HCT116 (cell line): ENCODE results near the gene CAMK1D. TPM values are rescaled to one million over a fixed set of nuclear protein-coding genes. Genes with fewer than 3 reads are reported as not detected.

Source experiments
- ATAC-seq: fragments of 200-7000 bp; cut with Tn5 transposase; 2 replicates; pipeline ENCODE4 v1.9.1; 2020; ENCODE audit warnings: mild to moderate bottlenecking, moderate library complexity
- BruUV-seq: library from RNA; stranded (reverse); fragments of 400-500 nt; replicated peaks from 2 replicates; lab custom pipeline; 2021; lab: Mats Ljungman, UMichigan
- CTCF ChIA-PET: fragments of 300-600 bp; sonication (Branson Sonifier 250); formaldehyde crosslinking; loops from one replicate; lab custom pipeline; 2021; ENCODE audit warnings: antibody characterized with exemption; lab: Charles Lee
- POLR2A ChIA-PET: fragments of 300-600, 350-600 bp; sonication (Branson Sonifier 250); formaldehyde crosslinking; loops from one replicate; lab custom pipeline; 2021; ENCODE audit warnings: antibody characterized with exemption; lab: Charles Lee
- RAD21 ChIA-PET, 2 experiments: fragments of 300-600 bp; sonication (Branson Sonifier 250); formaldehyde crosslinking; loops; one replicate each; lab custom pipeline; 2023; ENCODE audit warnings: low total read pairs in 2 of 2; ENCODE audit not compliant: uncharacterized antibody in 2 of 2, unreplicated experiment in 2 of 2, low non-redundant PET in 1 of 2; lab: Charles Lee
- DNase-seq: peaks from one replicate; pipeline ENCODE4 v3.0.0-alpha.2; 2010; ENCODE audit warnings: low read depth, low spot score
- H2AFZ ChIP-seq: fragments of 200-600 bp; shearing (Covaris generic), sonication (generic); 2 replicates; pipeline ENCODE4 v1.6.1; 2017; ENCODE audit warnings: low read depth, mixed run types, mixed read lengths, antibody characterized with exemption, low read length; ENCODE audit not compliant: poor library complexity, severe bottlenecking
- H3K27ac ChIP-seq: 2 replicates; pipeline ENCODE4 v1.5.1; 2012; ENCODE audit warnings: low read depth, low read length
- H3K27me3 ChIP-seq: fragments of 200-600 bp; sonication (generic); 2 replicates; pipeline ENCODE4 v1.6.1; 2016; ENCODE audit warnings: mixed run types, low read length, mixed read lengths; ENCODE audit not compliant: insufficient read depth
- H3K36me3 ChIP-seq, 2 experiments: fragments of 200-500 bp in 1 of 2; fragments of 200-600 bp in 1 of 2; sonication (Bioruptor generic) in 1 of 2; sonication (generic) in 1 of 2; 2 replicates each; pipeline versions ENCODE4 v1.5.1 to v1.6.1; 2014 to 2016; ENCODE audit warnings: low read length in 2 of 2, inconsistent platforms in 1 of 2, mixed read lengths in 1 of 2, mixed run types in 1 of 2; ENCODE audit not compliant: insufficient read depth in 2 of 2, control insufficient read depth in 1 of 2
- H3K4me1 ChIP-seq, 2 experiments: fragments of 200-600 bp in 1 of 2; sonication (generic) in 1 of 2; 2 replicates each; pipeline versions ENCODE4 v1.5.1 to v1.6.1; 2012 to 2017; ENCODE audit warnings: low read length in 2 of 2, inconsistent platforms in 1 of 2, mild to moderate bottlenecking in 1 of 2, mixed read lengths in 1 of 2, mixed run types in 1 of 2, moderate library complexity in 1 of 2; ENCODE audit not compliant: insufficient read depth in 2 of 2, control insufficient read depth in 1 of 2
- H3K4me2 ChIP-seq: fragments of 200-600 bp; sonication (generic); 2 replicates; pipeline ENCODE4 v1.6.1; 2017; ENCODE audit warnings: mixed run types, low read length, mixed read lengths
- H3K4me3 ChIP-seq, 2 experiments: fragments of 200-600 bp in 1 of 2; sonication (generic) in 1 of 2; replicated peaks in 1 of 2; 2 replicates each; pipeline ENCODE4 v1.5.1; 2011 to 2016; ENCODE audit warnings: low read length in 2 of 2, control low read depth in 1 of 2, low read depth in 1 of 2, mild to moderate bottlenecking in 1 of 2, mixed read lengths in 1 of 2, mixed run types in 1 of 2
- H3K79me2 ChIP-seq: fragments of 200-600 bp; sonication (generic); 2 replicates; pipeline ENCODE4 v1.6.1; 2017; ENCODE audit warnings: mild to moderate bottlenecking, mixed run types, low read length, moderate library complexity, mixed read lengths; ENCODE audit not compliant: insufficient read depth
- H3K9ac ChIP-seq: fragments of 200-600 bp; sonication (generic); 2 replicates; pipeline ENCODE4 v1.6.1; 2016; ENCODE audit warnings: low read length, mixed read lengths
- H3K9me2 ChIP-seq: fragments of 200-600 bp; sonication (generic), shearing (Covaris generic); 2 replicates; pipeline ENCODE4 v1.6.1; 2017; ENCODE audit warnings: mixed run types, mild to moderate bottlenecking, moderate library complexity; ENCODE audit not compliant: insufficient read depth
- H3K9me3 ChIP-seq, 2 experiments: fragments of 200-500 bp in 1 of 2; fragments of 200-600 bp in 1 of 2; sonication (Bioruptor generic) in 1 of 2; sonication (generic) in 1 of 2; 2 replicates each; pipeline ENCODE4 v1.6.1; 2014 to 2017; ENCODE audit warnings: low read length in 2 of 2, mixed read lengths in 2 of 2, inconsistent platforms in 1 of 2, low read depth in 1 of 2, mild to moderate bottlenecking in 1 of 2, mixed run types in 1 of 2, moderate library complexity in 1 of 2; ENCODE audit not compliant: control insufficient read depth in 1 of 2, insufficient read depth in 1 of 2
- H4K20me1 ChIP-seq: fragments of 200-600 bp; sonication (generic), shearing (Covaris generic); 2 replicates; pipeline ENCODE4 v1.6.1; 2017; ENCODE audit warnings: mixed run types, mild to moderate bottlenecking, moderate library complexity; ENCODE audit not compliant: insufficient read depth
- CBX3 ChIP-seq: IDR thresholded peaks from 2 replicates; pipeline ENCODE4 v1.6.1; 2012; ENCODE audit warnings: low read depth
- EGR1 ChIP-seq: IDR thresholded peaks from 2 replicates; pipeline ENCODE4 v1.6.1; 2012; ENCODE audit warnings: low read depth
- ELF1 ChIP-seq: IDR thresholded peaks from 2 replicates; pipeline ENCODE4 v1.6.1; 2012; ENCODE audit warnings: low read depth, borderline replicate concordance
- EZH2 ChIP-seq: fragments of 200-600 bp; sonication (generic); IDR thresholded peaks from 2 replicates; pipeline ENCODE4 v1.6.1; 2017; ENCODE audit warnings: antibody characterized with exemption, mixed run types
- EZH2phosphoT487 ChIP-seq: fragments of 200-600 bp; IDR thresholded peaks from 2 replicates; pipeline ENCODE4 v1.6.1; 2018; ENCODE audit warnings: antibody characterized with exemption, borderline replicate concordance
- RAD21 ChIP-seq: IDR thresholded peaks from 2 replicates; pipeline ENCODE4 v1.6.1; 2012; ENCODE audit warnings: low read depth, mild to moderate bottlenecking
- SIN3A ChIP-seq: IDR thresholded peaks from 2 replicates; pipeline ENCODE4 v1.6.1; 2012; ENCODE audit warnings: low read depth
- YY1 ChIP-seq: IDR thresholded peaks from 2 replicates; pipeline ENCODE4 v1.6.1; 2011; ENCODE audit warnings: low read length, low read depth, moderate library complexity, mild to moderate bottlenecking; ENCODE audit not compliant: insufficient replicate concordance; ENCODE audit errors: extremely low read depth
- intact Hi-C: fragments of 100-400 bp; cut with micrococcal nuclease; formaldehyde crosslinking; loops from 2 replicates; pipeline ENCODE4 v1.10.0; 2022
- total RNA-seq: library from RNA; stranded (reverse); gene quantifications from one replicate; pipeline ENCODE4 v1.2.1, GENCODE V29; 2021; ENCODE audit not compliant: unreplicated experiment
- TF ChIP-seq, protein P1 (sequence below): IDR thresholded peaks from 2 replicates; pipeline ENCODE4 v1.6.1; 2012
- TF ChIP-seq, protein P2 (sequence below), 3 experiments: fragments of 200-600 bp in 1 of 3; sonication (generic) in 1 of 3; IDR thresholded peaks in 2 of 3; conservative IDR thresholded peaks in 1 of 3; 2 replicates each; pipeline ENCODE4 v1.5.1; 2012 to 2017; ENCODE audit warnings: low read depth in 2 of 3, low read length in 2 of 3, antibody characterized with exemption in 1 of 3, borderline replicate concordance in 1 of 3, control low read depth in 1 of 3, mild to moderate bottlenecking in 1 of 3, mixed read lengths in 1 of 3, mixed run types in 1 of 3, moderate library complexity in 1 of 3; ENCODE audit not compliant: insufficient read depth in 1 of 3
- TF ChIP-seq, protein P3 (sequence below): IDR thresholded peaks from 2 replicates; pipeline ENCODE4 v1.6.1; 2012

Gene CAMK1D
- total RNA-seq, 1 experiment from 2014 or later, result 9.6 TPM

DNA sequence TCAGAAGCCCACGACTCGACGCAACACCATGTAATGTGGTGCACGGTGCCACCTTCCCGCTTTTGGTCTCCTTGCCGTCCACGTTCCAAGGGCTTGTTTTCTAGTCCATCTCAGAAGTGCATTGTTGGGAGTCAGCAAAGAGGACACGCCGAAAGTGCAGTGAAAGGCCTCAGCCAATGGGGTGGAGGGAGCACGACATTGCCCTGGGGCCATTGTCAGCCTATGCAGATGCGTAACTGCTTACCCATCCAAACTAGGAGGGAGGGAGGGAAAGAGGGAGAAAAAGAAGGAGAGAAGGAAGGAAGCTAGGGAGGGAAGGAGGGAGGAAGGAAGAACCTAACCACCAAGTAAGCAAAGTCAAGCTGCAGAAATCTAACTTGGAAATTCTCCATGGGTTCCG is 449.8 kb downstream of the CAMK1D start:
- Histone ChIP-seq H3K4me3 (no peak overlapping the region), H3K27ac (no peak overlapping the region), H3K9ac (no peak overlapping the region), H3K9me2 (no peaks in the 10 kb centered on the region), H3K9me3 (no peaks in the 10 kb centered on the region), H4K20me1 (no peaks in the 10 kb centered on the region), H3K27me3 (no peaks in the 10 kb centered on the region), H3K4me1 (peaks cover 14 to 15% of the 10 kb centered on the region in 2 experiments), H3K36me3 (no peaks in the 10 kb centered on the region), H3K4me2 (no peak overlapping the region), H3K79me2 (no peaks in the 10 kb centered on the region), H2AFZ (no peak overlapping the region)
- intact Hi-C loops, result no loop called here
- ATAC-seq, result no peak
- ChIA-PET RAD21 (no interaction called here), CTCF (interaction anchor here (1.0 kb wide), 1 partner anchor 15 kb away, joined by 3 read pairs; no protein-coding TSS in a partner anchor), POLR2A (no interaction called here)
- no TSS peak for BruUV-seq
- no peak for TF ChIP-seq CBX3
- TF ChIP-seq, protein P1, sequence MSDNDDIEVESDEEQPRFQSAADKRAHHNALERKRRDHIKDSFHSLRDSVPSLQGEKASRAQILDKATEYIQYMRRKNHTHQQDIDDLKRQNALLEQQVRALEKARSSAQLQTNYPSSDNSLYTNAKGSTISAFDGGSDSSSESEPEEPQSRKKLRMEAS, result no peak
- no peak for DNase-seq

DNA sequence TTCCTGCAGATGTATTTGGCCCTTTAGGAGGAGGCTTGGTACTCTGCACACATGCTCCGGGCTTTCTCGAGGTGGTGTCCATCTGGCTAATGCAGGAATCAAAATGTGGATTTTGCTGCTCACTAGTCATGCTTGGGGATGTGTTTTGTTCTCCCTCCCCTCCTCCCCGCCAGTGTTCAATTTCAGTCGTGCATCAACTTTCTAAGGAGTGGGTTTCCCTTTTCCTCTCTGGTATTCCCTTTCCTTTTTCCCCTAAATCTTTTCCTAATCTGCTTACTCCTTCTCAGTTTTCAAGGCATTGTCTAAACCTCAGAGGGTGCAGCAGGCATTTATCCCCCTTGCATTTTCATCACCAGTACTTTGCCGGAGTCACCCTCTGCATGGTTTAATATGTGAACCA is 450.4 kb downstream of the CAMK1D start:
- ATAC-seq (no peak), DNase-seq (no peak)
- POLR2A ChIA-PET, result no interaction called here
- H3K27me3 ChIP-seq, result no peaks in the 10 kb centered on the region
- H3K9me2 ChIP-seq, result no peaks in the 10 kb centered on the region
- intact Hi-C loops, result no loop called here
- no peaks in the 10 kb centered on the region for H4K20me1 ChIP-seq
- H3K4me3 ChIP-seq, result no peak overlapping the region
- CTCF ChIA-PET, result interaction anchor here (1.0 kb wide), 1 partner anchor 16 kb away, joined by 3 read pairs; no protein-coding TSS in a partner anchor
- no peak overlapping the region for H3K4me2 ChIP-seq
- H2AFZ ChIP-seq, result no peak overlapping the region
- RAD21 ChIA-PET, result no interaction called here
- H3K9ac ChIP-seq, result no peak overlapping the region
- TF ChIP-seq, protein P2, sequence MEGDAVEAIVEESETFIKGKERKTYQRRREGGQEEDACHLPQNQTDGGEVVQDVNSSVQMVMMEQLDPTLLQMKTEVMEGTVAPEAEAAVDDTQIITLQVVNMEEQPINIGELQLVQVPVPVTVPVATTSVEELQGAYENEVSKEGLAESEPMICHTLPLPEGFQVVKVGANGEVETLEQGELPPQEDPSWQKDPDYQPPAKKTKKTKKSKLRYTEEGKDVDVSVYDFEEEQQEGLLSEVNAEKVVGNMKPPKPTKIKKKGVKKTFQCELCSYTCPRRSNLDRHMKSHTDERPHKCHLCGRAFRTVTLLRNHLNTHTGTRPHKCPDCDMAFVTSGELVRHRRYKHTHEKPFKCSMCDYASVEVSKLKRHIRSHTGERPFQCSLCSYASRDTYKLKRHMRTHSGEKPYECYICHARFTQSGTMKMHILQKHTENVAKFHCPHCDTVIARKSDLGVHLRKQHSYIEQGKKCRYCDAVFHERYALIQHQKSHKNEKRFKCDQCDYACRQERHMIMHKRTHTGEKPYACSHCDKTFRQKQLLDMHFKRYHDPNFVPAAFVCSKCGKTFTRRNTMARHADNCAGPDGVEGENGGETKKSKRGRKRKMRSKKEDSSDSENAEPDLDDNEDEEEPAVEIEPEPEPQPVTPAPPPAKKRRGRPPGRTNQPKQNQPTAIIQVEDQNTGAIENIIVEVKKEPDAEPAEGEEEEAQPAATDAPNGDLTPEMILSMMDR (IDR thresholded peaks at IDR 0.05 in 2 of 3, conservative IDR thresholded peaks at IDR 0.05 in 1 of 3; ENCODE audit: borderline replicate concordance in 1 of 3, insufficient read depth in 1 of 3, low read depth in 2 of 3, low read length in 2 of 3), result no peak
- TF ChIP-seq CBX3, result no peak
- no peak for TF ChIP-seq SIN3A
- no peak for TF ChIP-seq EZH2
- TF ChIP-seq ELF1, result no peak
- TF ChIP-seq YY1, result no peak
- TF ChIP-seq EZH2phosphoT487, result no peak
- TF ChIP-seq RAD21, result no peak
- no peak for TF ChIP-seq EGR1
- TF ChIP-seq, protein P1, result no peak
- TF ChIP-seq, protein P3, sequence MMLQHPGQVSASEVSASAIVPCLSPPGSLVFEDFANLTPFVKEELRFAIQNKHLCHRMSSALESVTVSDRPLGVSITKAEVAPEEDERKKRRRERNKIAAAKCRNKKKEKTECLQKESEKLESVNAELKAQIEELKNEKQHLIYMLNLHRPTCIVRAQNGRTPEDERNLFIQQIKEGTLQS, result no peak
- no peaks in the 10 kb centered on the region for H3K36me3 ChIP-seq
- H3K79me2 ChIP-seq, result no peaks in the 10 kb centered on the region
- no peak overlapping the region for H3K27ac ChIP-seq
- peaks cover 14 to 15% of the 10 kb centered on the region in 2 experiments for H3K4me1 ChIP-seq
- no TSS peak for BruUV-seq
- H3K9me3 ChIP-seq, result no peaks in the 10 kb centered on the region
